Activated effector memory CD4-positive, alpha-beta T cell treated with Interleukin-2 at 50 U/mL for 16 hours (primary cell): ENCODE data around the gene MAN2A2.

Source experiments
- DNase-seq: peaks from one replicate; pipeline ENCODE4 v3.0.0-alpha.2; 2020

Gene MAN2A2

DNA sequence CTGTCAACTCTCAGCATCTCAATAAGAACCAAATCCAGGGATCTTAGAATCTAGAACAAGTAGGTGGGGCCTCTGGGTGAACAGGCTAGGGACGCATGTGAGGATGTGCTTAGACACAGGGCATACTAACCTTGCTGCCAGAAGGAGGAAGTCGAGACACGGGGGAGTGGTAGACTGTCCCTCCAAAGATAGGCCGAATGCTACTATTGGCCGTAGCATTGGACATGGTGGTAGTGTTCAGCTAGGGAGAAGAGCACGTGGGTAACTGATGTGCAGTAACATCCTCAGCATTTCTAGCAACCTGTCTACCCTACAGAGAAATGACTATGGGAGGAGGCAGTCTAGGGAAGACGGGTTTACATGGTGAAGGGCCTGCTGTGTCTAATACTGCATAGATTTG lies 67.2 kb downstream of the MAN2A2 start:
- DNase-seq, result no peak

DNA sequence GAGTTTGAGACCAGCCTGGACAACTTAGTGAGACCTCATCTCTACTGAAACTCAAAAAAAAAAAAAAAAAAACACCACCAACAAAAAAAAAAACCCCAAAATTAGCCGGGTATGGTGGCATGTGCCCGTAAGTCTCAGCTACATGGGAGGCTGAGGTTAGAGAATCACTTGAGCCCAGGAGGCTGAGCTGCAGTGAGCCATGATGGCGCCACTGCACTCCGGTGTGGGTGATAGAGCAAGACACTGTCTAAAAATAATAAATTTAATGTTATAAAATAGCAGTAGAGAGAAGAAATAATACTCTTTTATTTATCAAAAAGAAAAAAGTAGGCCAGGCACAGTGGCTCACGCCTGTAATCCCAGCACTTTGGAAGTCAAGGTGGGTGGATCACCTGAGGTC lies 69.0 kb downstream of the MAN2A2 start:
- DNase-seq, result no peak
